ENCODE results near the gene ARHGAP45.
"Not testable (repeated sequence)": the region's sequence is repeated elsewhere in the genome, so short reads cannot be mapped to it uniquely, and the experiment has no call there.

Gene ARHGAP45

GRCh38 chr19:1066748-1067340 is at the start of gene ARHGAP45:
TSS of gene ARHGAP45 (plus strand) at chr19:1067167. CDS start at chr19:1067406, 239 bp downstream.
- peak; percentile 68 for DNase-seq

- DNase-seq = no peak
These were observed 49.1 kb upstream of the ARHGAP45 start for GRCh38 chr19:1017906-1018305.

- DNase-seq = no peak
These were observed 48.6 kb upstream of the ARHGAP45 start for GRCh38 chr19:1018393-1018792.

GRCh38 chr19:1018932-1019615 is 47.9 kb upstream of the ARHGAP45 start:
- no peak for DNase-seq

GRCh38 chr19:1019616-1019961 is 47.4 kb upstream of the ARHGAP45 start:
- no peak for DNase-seq

- no peak for DNase-seq
These were observed 46.7 kb upstream of the ARHGAP45 start for GRCh38 chr19:1019980-1020867.

GRCh38 chr19:1020868-1021425 is 46.0 kb upstream of the ARHGAP45 start, which contains the start of gene TMEM259:
TSS of gene TMEM259 (minus strand) at chr19:1021123. CDS start at chr19:1020996, 127 bp downstream.
- peak; percentile 94 for DNase-seq

- DNase-seq = not testable (repeated sequence)
These were observed 43.1 kb upstream of the ARHGAP45 start for GRCh38 chr19:1023883-1024188.

- DNase-seq = not testable (repeated sequence)
These were observed 41.9 kb upstream of the ARHGAP45 start for GRCh38 chr19:1025080-1025479.

GRCh38 chr19:1025960-1026782 is 40.8 kb upstream of the ARHGAP45 start, which contains the start of gene CNN2:
TSS of gene CNN2 (plus strand) at chr19:1026608. CDS start at chr19:1026662, 54 bp downstream.
- peak; percentile 77 for DNase-seq

GRCh38 chr19:1026783-1027649 is 40.0 kb upstream of the ARHGAP45 start:
- DNase-seq = no peak

- DNase-seq = no peak
These were observed 39.3 kb upstream of the ARHGAP45 start for GRCh38 chr19:1027650-1028061.

GRCh38 chr19:1028062-1028926 is 38.7 kb upstream of the ARHGAP45 start:
- DNase-seq = peak; percentile 77

- DNase-seq = no peak
These were observed 34.6 kb upstream of the ARHGAP45 start for GRCh38 chr19:1032264-1032867.

GRCh38 chr19:1035998-1036621 is 30.9 kb upstream of the ARHGAP45 start:
- DNase-seq = no peak

GRCh38 chr19:1037621-1038064 is 29.3 kb upstream of the ARHGAP45 start:
- no peak for DNase-seq

GRCh38 chr19:1038978-1039645 is 27.9 kb upstream of the ARHGAP45 start:
- no peak for DNase-seq

GRCh38 chr19:1039646-1040475 is 27.1 kb upstream of the ARHGAP45 start, which contains the start of gene ABCA7:
TSS of gene ABCA7 (plus strand) at chr19:1040107. CDS start at chr19:1041362, 1,255 bp downstream.
- peak; percentile 99 for DNase-seq

Data from NCI-H226 (cell line).